HepG2 (cell line): ENCODE results near the gene ZNF582. TPM values are rescaled to one million over a fixed set of nuclear protein-coding genes. Genes with fewer than 3 reads are reported as not detected.

Experiments
- ATAC-seq: fragments of 200-7000 bp; cut with Tn5 transposase; 3 replicates; pipeline ENCODE4 v1.9.1; 2020; ENCODE audit warnings: mild to moderate bottlenecking, moderate library complexity
- BruUV-seq: library from RNA; stranded (reverse); fragments of 400-500 nt; replicated peaks from 2 replicates; lab custom pipeline; 2021; lab: Mats Ljungman, UMichigan
- CTCF ChIA-PET: fragments of 300-600 bp; formaldehyde crosslinking; extraction: SDS; loops from one replicate; lab custom pipeline; 2021; ENCODE audit warnings: low total read pairs, inconsistent platforms, low intra/inter-chr PET ratio; lab: Yijun Ruan, JAX
- POLR2A ChIA-PET: fragments of 350-600 bp; sonication (Branson Sonifier 250); formaldehyde crosslinking; loops from one replicate; lab custom pipeline; 2020; ENCODE audit warnings: antibody characterized with exemption, inconsistent platforms; lab: Yijun Ruan, JAX
- DNase-seq: peaks from one replicate; pipeline ENCODE4 v3.0.0-alpha.2; 2015; ENCODE audit warnings: low spot score
- FAIRE-seq: peaks from 3 replicates; lab custom pipeline; 2011; peaks lifted over from hg19 to GRCh38; lab: Jason Lieb, UNC
- H2AFZ ChIP-seq: one replicate; pipeline ENCODE4 v1.6.1; 2011; ENCODE audit warnings: low read length, inconsistent platforms
- H3K27ac ChIP-seq: fragments of 300-600 bp; 3 replicates; pipeline ENCODE4 v1.8.0; 2011; ENCODE audit warnings: mixed run types, mild to moderate bottlenecking, mixed read lengths, low read length, inconsistent platforms; ENCODE audit not compliant: insufficient read depth; ENCODE audit errors: extremely low read length
- H3K27me3 ChIP-seq, 2 experiments: fragments of 200-600 bp in 1 of 2; 2 replicates in 1 of 2; 3 replicates in 1 of 2; pipeline versions ENCODE4 v1.6.0 to v1.8.0; 2011; ENCODE audit warnings: low read length in 2 of 2, mild to moderate bottlenecking in 2 of 2, moderate library complexity in 2 of 2, inconsistent platforms in 1 of 2; ENCODE audit not compliant: insufficient read depth in 2 of 2, control insufficient read depth in 1 of 2
- H3K36me3 ChIP-seq, 2 experiments: fragments of 200-600 bp in 1 of 2; replicated peaks in 1 of 2; 2 replicates in 1 of 2; 3 replicates in 1 of 2; pipeline versions ENCODE4 v1.5.1 to v1.8.0; 2011; ENCODE audit warnings: low read length in 2 of 2, inconsistent platforms in 1 of 2; ENCODE audit not compliant: insufficient read depth in 2 of 2, control insufficient read depth in 1 of 2
- H3K4me1 ChIP-seq: 2 replicates; pipeline ENCODE4 v1.5.1; 2012; ENCODE audit warnings: low read length, inconsistent platforms; ENCODE audit not compliant: insufficient read depth
- H3K4me2 ChIP-seq: 2 replicates; pipeline ENCODE4 v1.6.0; 2011; ENCODE audit warnings: low read depth, low read length, inconsistent platforms
- H3K4me3 ChIP-seq, 3 experiments: fragments of 200-600 bp in 1 of 3; sonication (generic), shearing (Covaris generic) in 1 of 3; replicated peaks in 1 of 3; 2 replicates each; pipeline ENCODE4 v1.5.1; 2011 to 2016; ENCODE audit warnings: low read length in 3 of 3, inconsistent platforms in 2 of 3, low read depth in 2 of 3, mild to moderate bottlenecking in 2 of 3, control low read depth in 1 of 3, mixed read lengths in 1 of 3; ENCODE audit not compliant: insufficient read depth in 1 of 3
- H3K79me2 ChIP-seq: one replicate; pipeline ENCODE4 v1.6.1; 2011; ENCODE audit warnings: low read length, inconsistent platforms; ENCODE audit not compliant: insufficient read depth
- H3K9ac ChIP-seq: 2 replicates; pipeline ENCODE4 v1.6.0; 2011; ENCODE audit warnings: mild to moderate bottlenecking, low read depth, low read length, inconsistent platforms; ENCODE audit not compliant: insufficient read depth
- H3K9me3 ChIP-seq: 2 replicates; pipeline ENCODE4 v1.5.1; 2012; ENCODE audit warnings: mild to moderate bottlenecking, low read length
- H4K20me1 ChIP-seq: 2 replicates; pipeline ENCODE4 v1.6.0; 2011; ENCODE audit warnings: inconsistent platforms, mild to moderate bottlenecking, low read length, moderate library complexity; ENCODE audit not compliant: insufficient read depth
- HNRNPL ChIP-seq: fragments of 200-400 bp; formaldehyde crosslinking; IDR thresholded peaks from 2 replicates; pipeline ENCODE4 v1.6.1; 2017; ENCODE audit warnings: mild to moderate bottlenecking, low read depth, low read length
- KDM2A ChIP-seq: sonication (generic); formaldehyde crosslinking; IDR thresholded peaks from 2 replicates; pipeline ENCODE4 v1.4.0; 2020; ENCODE audit warnings: low read depth, missing genetic modification reagents, borderline replicate concordance
- ZFAT ChIP-seq: sonication (generic); formaldehyde crosslinking; conservative IDR thresholded peaks from 2 replicates; pipeline ENCODE4 v1.8.1; 2023; ENCODE audit warnings: missing genetic modification reagents, inconsistent platforms
- ZMYM3 ChIP-seq: sonication (generic); formaldehyde crosslinking; IDR thresholded peaks from 2 replicates; pipeline ENCODE4 v1.5.1; 2020; ENCODE audit warnings: mild to moderate bottlenecking, missing genetic modification reagents
- ZNF484 ChIP-seq: sonication (generic); formaldehyde crosslinking; IDR thresholded peaks from 2 replicates; pipeline ENCODE4 v1.5.1; 2020; ENCODE audit warnings: mild to moderate bottlenecking, low read depth, missing genetic modification reagents, borderline replicate concordance
- ZSCAN25 ChIP-seq: sonication (generic); formaldehyde crosslinking; IDR thresholded peaks from 2 replicates; pipeline ENCODE4 v1.8.0; 2022; ENCODE audit warnings: mild to moderate bottlenecking, missing genetic modification reagents
- ZSCAN31 ChIP-seq: sonication (generic); formaldehyde crosslinking; IDR thresholded peaks from 2 replicates; pipeline ENCODE4 v1.5.0; 2020; ENCODE audit warnings: low read depth, mild to moderate bottlenecking, missing genetic modification reagents
- WGBS: methylation state at CpG from one replicate; pipeline ENCODE4 v1.1.6; 2017; ENCODE audit warnings: low lambda C conversion rate; 5-methylcytosine and 5-hydroxymethylcytosine counted together
- in situ Hi-C: cut with HindIII; loops from 2 replicates; pipeline ENCODE4 v1.10.0; 2017; ENCODE audit warnings: low pct_unique_long_range_greater_than_20kb; ENCODE audit not compliant: extremely low pct_ligation_motif_present
- intact Hi-C: fragments of 100-400 bp; cut with micrococcal nuclease; formaldehyde crosslinking; loops from one replicate; pipeline ENCODE4 v1.10.0; 2022; ENCODE audit not compliant: unreplicated experiment
- polyA plus RNA-seq, 8 experiments: library from polyadenylated mRNA; depleted of rRNA in 3 of 8; stranded (reverse) in 7 of 8; unstranded in 1 of 8; fragments of >200 nt; fragmentation: Illumina TruSeq in 4 of 8; extraction: Trizol in 4 of 8; gene quantifications; 2 replicates each; pipeline versions ENCODE4 v1.2.1 to v1.2.3, GENCODE V29; 2011 to 2016; ENCODE audit warnings: low read depth in 4 of 8, missing spikeins in 1 of 8, mixed read lengths in 1 of 8; ENCODE audit not compliant: insufficient read depth in 1 of 8
- total RNA-seq, 5 experiments: library from RNA; depleted of rRNA; stranded (reverse); fragments of >200 nt; fragmentation: Illumina TruSeq; extraction: Trizol; gene quantifications; 2 replicates each; pipeline ENCODE4 v1.2.3, GENCODE V29; 2016; ENCODE audit warnings: low read depth in 1 of 5
- TF ChIP-seq, protein P1 (sequence below): IDR thresholded peaks from 2 replicates; pipeline ENCODE4 v1.6.1; 2018; ENCODE audit warnings: missing genetic modification reagents, mild to moderate bottlenecking, missing compliant biosample characterization
- TF ChIP-seq, protein P2 (sequence below): IDR thresholded peaks from 2 replicates; pipeline ENCODE4 v1.6.1; 2018; ENCODE audit warnings: missing genetic modification reagents
- TF ChIP-seq, protein P3 (sequence below), 2 experiments: fragments of 450-650 bp in 1 of 2; sonication (generic) in 1 of 2; formaldehyde crosslinking in 1 of 2; IDR thresholded peaks; 2 replicates each; pipeline versions ENCODE4 v1.6.1 to v1.8.0; 2016 to 2022; ENCODE audit warnings: antibody characterized with exemption in 1 of 2, mild to moderate bottlenecking in 1 of 2, missing genetic modification reagents in 1 of 2

ZNF582 gene
- total and polyA plus RNA-seq, 2 of the 13 experiments (the other 11 are each of a cell fraction or from before 2014, with no cell fraction given): 0.83 to 1.6 TPM

DNA sequence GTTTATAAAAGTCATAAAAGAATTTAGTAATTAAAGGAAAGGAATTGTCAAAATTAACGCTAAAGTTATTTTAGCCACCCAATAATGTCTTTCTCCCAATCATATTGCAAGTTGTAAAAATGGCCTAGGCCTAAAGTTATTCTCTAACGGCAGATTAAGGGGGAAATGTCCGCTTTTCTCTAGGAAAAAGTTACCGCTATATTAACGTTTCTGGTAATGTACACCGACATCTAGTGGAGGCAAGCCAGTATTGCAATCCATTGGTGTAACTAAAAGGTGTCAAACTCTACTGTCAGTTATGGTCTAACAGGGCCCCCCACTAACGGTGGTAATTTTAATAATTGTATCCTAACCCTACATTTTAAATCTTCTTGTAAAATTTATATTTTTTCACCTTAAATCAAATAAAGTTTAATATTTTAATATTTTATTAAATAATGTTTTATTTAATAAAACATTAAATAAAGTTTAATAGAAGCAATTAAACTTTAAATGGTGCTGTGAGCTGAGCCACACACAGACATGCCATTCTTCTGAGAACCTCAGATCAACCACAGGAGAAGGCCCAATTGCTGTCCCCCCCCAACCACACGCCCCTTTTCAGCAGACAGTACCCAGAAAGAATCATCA lies 42.8 kb downstream of the ZNF582 start:
- no peak for FAIRE-seq
- 36% methylated on average over 8 of the region's 8 CpGs for WGBS
- TF ChIP-seq, protein P1, sequence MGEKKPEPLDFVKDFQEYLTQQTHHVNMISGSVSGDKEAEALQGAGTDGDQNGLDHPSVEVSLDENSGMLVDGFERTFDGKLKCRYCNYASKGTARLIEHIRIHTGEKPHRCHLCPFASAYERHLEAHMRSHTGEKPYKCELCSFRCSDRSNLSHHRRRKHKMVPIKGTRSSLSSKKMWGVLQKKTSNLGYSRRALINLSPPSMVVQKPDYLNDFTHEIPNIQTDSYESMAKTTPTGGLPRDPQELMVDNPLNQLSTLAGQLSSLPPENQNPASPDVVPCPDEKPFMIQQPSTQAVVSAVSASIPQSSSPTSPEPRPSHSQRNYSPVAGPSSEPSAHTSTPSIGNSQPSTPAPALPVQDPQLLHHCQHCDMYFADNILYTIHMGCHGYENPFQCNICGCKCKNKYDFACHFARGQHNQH (CRISPR knock-in tag): no peak
- TF ChIP-seq KDM2A (no peak), ZSCAN25 (CRISPR knock-in tag) (no peak), ZMYM3 (CRISPR knock-in tag) (no peak), HNRNPL (no peak), ZNF484 (CRISPR knock-in tag) (no peak), ZFAT (CRISPR knock-in tag) (no peak), ZSCAN31 (no peak)
- TF ChIP-seq, protein P2, sequence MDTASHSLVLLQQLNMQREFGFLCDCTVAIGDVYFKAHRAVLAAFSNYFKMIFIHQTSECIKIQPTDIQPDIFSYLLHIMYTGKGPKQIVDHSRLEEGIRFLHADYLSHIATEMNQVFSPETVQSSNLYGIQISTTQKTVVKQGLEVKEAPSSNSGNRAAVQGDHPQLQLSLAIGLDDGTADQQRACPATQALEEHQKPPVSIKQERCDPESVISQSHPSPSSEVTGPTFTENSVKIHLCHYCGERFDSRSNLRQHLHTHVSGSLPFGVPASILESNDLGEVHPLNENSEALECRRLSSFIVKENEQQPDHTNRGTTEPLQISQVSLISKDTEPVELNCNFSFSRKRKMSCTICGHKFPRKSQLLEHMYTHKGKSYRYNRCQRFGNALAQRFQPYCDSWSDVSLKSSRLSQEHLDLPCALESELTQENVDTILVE: no peak
- TF ChIP-seq, protein P3, sequence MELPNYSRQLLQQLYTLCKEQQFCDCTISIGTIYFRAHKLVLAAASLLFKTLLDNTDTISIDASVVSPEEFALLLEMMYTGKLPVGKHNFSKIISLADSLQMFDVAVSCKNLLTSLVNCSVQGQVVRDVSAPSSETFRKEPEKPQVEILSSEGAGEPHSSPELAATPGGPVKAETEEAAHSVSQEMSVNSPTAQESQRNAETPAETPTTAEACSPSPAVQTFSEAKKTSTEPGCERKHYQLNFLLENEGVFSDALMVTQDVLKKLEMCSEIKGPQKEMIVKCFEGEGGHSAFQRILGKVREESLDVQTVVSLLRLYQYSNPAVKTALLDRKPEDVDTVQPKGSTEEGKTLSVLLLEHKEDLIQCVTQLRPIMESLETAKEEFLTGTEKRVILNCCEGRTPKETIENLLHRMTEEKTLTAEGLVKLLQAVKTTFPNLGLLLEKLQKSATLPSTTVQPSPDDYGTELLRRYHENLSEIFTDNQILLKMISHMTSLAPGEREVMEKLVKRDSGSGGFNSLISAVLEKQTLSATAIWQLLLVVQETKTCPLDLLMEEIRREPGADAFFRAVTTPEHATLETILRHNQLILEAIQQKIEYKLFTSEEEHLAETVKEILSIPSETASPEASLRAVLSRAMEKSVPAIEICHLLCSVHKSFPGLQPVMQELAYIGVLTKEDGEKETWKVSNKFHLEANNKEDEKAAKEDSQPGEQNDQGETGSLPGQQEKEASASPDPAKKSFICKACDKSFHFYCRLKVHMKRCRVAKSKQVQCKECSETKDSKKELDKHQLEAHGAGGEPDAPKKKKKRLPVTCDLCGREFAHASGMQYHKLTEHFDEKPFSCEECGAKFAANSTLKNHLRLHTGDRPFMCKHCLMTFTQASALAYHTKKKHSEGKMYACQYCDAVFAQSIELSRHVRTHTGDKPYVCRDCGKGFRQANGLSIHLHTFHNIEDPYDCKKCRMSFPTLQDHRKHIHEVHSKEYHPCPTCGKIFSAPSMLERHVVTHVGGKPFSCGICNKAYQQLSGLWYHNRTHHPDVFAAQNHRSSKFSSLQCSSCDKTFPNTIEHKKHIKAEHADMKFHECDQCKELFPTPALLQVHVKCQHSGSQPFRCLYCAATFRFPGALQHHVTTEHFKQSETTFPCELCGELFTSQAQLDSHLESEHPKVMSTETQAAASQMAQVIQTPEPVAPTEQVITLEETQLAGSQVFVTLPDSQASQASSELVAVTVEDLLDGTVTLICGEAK (IDR thresholded peaks at IDR 0.05): no peak
- TF ChIP-seq, protein P3 (CRISPR knock-in tag; IDR thresholded peaks at IDR 0.05): no peak

More for the DNA sequence above, 42.8 kb downstream of the ZNF582 start:
- DNase-seq (peak; percentile 58), ATAC-seq (no peak)
- no peaks in the 10 kb centered on the region for H4K20me1 ChIP-seq
- ChIA-PET CTCF (interaction anchor here (1.0 to 1.7 kb wide), 3 partner anchors 41 to 284 kb away, joined by 3 to 6 read pairs (median 5); no protein-coding TSS in a partner anchor), POLR2A (no interaction called here)
- H3K27me3 ChIP-seq: no peaks in the 10 kb centered on the region
- H3K9ac ChIP-seq: no peak overlapping the region
- no peak overlapping the region for H3K4me2 ChIP-seq
- H3K4me3 ChIP-seq: no peak overlapping the region
- BruUV-seq: no TSS peak
- H2AFZ ChIP-seq: no peak overlapping the region
- peaks cover 25% of the 10 kb centered on the region for H3K4me1 ChIP-seq
- no peak overlapping the region for H3K27ac ChIP-seq
- intact Hi-C loops: no loop called here
- H3K36me3 ChIP-seq: no peaks in the 10 kb centered on the region
- no peaks in the 10 kb centered on the region for H3K9me3 ChIP-seq
- in situ Hi-C loops: no loop called here
- no peaks in the 10 kb centered on the region for H3K79me2 ChIP-seq
